Right lobe of liver (tissue), 4 donors: ENCODE measurements around the gene MED14.

ENCODE experiments used
- CTCF ChIP-seq, 4 donors: fragments of 200-600 bp in 3 of 4; fragments of 450-650 bp in 1 of 4; IDR thresholded peaks; one replicate each; pipeline versions ENCODE4 v1.5.1 to v1.8.0; 2016 to 2022; ENCODE audit warnings: antibody characterized with exemption in 4 of 4, mild to moderate bottlenecking in 2 of 4
- POLR2A ChIP-seq: fragments of 450-650 bp; IDR thresholded peaks from one replicate; pipeline ENCODE4 v1.6.1; 2017; ENCODE audit warnings: antibody characterized with exemption, mild to moderate bottlenecking
- donor health status: DM: no; HTN: no; CAD: no.
- donor health status: DM: no; HTN: no; CAD: no.
- donor health status: DM: no; HTN: yes; CAD: no.

GRCh38 chrX:40663880-40664630, 71.3 kb downstream of the MED14 start:
- peak; percentile 9 to 28 (median 20) for TF ChIP-seq CTCF (IDR thresholded peaks at IDR 0.05)
- no peak for TF ChIP-seq POLR2A
